ENCODE data around the gene IQSEC1.

DNA sequence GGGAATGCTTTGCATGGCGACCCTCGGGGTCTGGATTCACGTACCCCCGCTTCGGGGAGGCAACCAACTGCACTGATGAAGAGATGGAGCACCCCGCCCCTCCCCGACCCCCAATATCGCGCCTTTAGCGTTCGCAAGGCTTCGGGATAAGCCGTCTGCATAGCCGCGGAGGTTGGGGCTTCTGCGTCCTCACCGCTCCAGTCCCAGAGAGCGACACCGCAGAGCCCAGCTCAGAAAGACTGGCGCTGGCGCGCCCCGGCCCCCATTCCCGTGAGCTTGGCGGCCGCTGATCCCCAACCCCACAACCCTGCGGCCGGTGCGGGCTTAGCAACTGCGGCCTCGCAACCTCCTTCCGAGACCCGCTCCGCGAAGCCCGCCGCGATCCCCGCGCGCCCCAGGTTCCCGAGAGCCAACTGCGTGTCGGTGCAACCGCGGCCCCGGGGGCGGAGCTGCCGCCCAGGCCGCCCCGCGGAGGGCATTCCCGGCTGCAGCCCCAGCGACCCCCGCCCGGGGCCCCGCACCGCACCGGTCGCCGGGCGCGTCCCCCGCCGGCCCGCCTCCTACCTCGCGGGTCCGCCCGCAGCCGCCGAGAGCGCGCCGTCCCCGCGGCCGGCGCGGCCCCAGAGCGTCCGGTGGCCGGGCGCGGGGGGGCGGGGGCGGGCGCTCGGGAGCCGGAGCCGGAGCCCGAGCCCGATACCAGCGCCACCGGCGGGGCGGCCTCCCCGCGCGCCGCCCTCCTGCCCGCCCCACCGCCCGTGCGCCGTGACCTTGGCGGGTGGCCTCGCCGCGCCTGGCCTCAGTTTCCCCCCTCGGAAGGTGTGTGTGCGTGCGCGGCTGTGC lies 79.5 kb downstream of the IQSEC1 start:
- TF ChIP-seq, protein P1, sequence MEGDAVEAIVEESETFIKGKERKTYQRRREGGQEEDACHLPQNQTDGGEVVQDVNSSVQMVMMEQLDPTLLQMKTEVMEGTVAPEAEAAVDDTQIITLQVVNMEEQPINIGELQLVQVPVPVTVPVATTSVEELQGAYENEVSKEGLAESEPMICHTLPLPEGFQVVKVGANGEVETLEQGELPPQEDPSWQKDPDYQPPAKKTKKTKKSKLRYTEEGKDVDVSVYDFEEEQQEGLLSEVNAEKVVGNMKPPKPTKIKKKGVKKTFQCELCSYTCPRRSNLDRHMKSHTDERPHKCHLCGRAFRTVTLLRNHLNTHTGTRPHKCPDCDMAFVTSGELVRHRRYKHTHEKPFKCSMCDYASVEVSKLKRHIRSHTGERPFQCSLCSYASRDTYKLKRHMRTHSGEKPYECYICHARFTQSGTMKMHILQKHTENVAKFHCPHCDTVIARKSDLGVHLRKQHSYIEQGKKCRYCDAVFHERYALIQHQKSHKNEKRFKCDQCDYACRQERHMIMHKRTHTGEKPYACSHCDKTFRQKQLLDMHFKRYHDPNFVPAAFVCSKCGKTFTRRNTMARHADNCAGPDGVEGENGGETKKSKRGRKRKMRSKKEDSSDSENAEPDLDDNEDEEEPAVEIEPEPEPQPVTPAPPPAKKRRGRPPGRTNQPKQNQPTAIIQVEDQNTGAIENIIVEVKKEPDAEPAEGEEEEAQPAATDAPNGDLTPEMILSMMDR (conservative IDR thresholded peaks at IDR 0.05; ENCODE audit: low read depth in 2 of 2) = no peak
- no peak for TF ChIP-seq STAT1 (IDR thresholded peaks at IDR 0.05; ENCODE audit: unreplicated experiment)
- no peak for TF ChIP-seq POLR2AphosphoS5 (IDR thresholded peaks at IDR 0.05; ENCODE audit: low read depth)
- TF ChIP-seq ZNF114 (CRISPR knock-in tag; IDR thresholded peaks at IDR 0.05) = no peak
